Kidney (tissue), 14 donors: ENCODE measurements around the gene SLC38A9. TPM values are rescaled to one million over a fixed set of nuclear protein-coding genes. Genes with fewer than 3 reads are reported as not detected.

Source experiments
- DNase-seq, 5 donors: peaks; one replicate each; pipeline ENCODE4 v3.0.0-alpha.2; 2013 to 2020
- FAIRE-seq: peaks from 2 replicates; lab custom pipeline; 2012; peaks lifted over from hg19 to GRCh38; lab: Jason Lieb, UNC
- H3K27ac ChIP-seq, 2 donors: one replicate each; pipeline ENCODE4 v1.7.0; 2013; ENCODE audit warnings: low read depth in 2 of 2, low read length in 2 of 2, inconsistent platforms in 1 of 2
- H3K27me3 ChIP-seq: one replicate; pipeline ENCODE4 v1.7.1; 2013; ENCODE audit warnings: low read length, inconsistent platforms; ENCODE audit not compliant: control insufficient read depth, insufficient read depth
- H3K36me3 ChIP-seq, 3 donors: one replicate each; pipeline versions ENCODE4 v1.7.0 to v1.7.1; 2013; ENCODE audit warnings: low read length in 3 of 3, control low read depth in 1 of 3, inconsistent platforms in 1 of 3; ENCODE audit not compliant: insufficient read depth in 3 of 3, control insufficient read depth in 2 of 3
- H3K4me1 ChIP-seq, 3 donors: one replicate each; pipeline versions ENCODE4 v1.7.0 to v1.7.1; 2013; ENCODE audit warnings: low read length in 3 of 3, inconsistent platforms in 1 of 3, low read depth in 1 of 3; ENCODE audit not compliant: control insufficient read depth in 2 of 3, insufficient read depth in 2 of 3
- H3K4me3 ChIP-seq, 3 donors: one replicate each; pipeline versions ENCODE4 v1.7.0 to v1.8.1; 2013; ENCODE audit warnings: low read length in 3 of 3, control low read depth in 1 of 3, inconsistent platforms in 1 of 3
- H3K9ac ChIP-seq, 3 donors: one replicate each; pipeline versions ENCODE4 v1.7.0 to v1.7.1; 2013; ENCODE audit warnings: low read length in 3 of 3, control low read depth in 1 of 3, inconsistent platforms in 1 of 3
- H3K9me3 ChIP-seq, 3 donors: one replicate each; pipeline versions ENCODE4 v1.7.0 to v1.7.1; 2013; ENCODE audit warnings: low read length in 3 of 3, control low read depth in 1 of 3, inconsistent platforms in 1 of 3; ENCODE audit not compliant: control insufficient read depth in 2 of 3, insufficient read depth in 1 of 3
- intact Hi-C: fragments of 100-400 bp; cut with DNase I; formaldehyde crosslinking; loops from one replicate; pipeline ENCODE4 v1.11.1; 2022
- polyA plus RNA-seq: library from polyadenylated mRNA; stranded (reverse); fragments of 350-450 nt; fragmentation: Illumina TruSeq; extraction: RNeasy Lipid Tissue Mini Kit (QIAGEN cat#74804); gene quantifications from one replicate; pipeline ENCODE4 v1.2.3, GENCODE V29; 2014; ENCODE audit warnings: low read depth, low replicate concordance; ENCODE audit not compliant: insufficient read depth
- total RNA-seq: library from RNA; stranded (reverse); fragmentation: NEBNext Ultra II Directional; extraction: Animal tissue kit (Norgen Biotek cat#: 25700); gene quantifications from one replicate; pipeline ENCODE4 v1.2.1, GENCODE V29; 2021
- TF ChIP-seq, protein P1 (sequence below): IDR thresholded peaks from 3 replicates; pipeline ENCODE4 v1.5.1; 2012; ENCODE audit warnings: mild to moderate bottlenecking, moderate library complexity, borderline replicate concordance; ENCODE audit not compliant: insufficient read depth; ENCODE audit errors: extremely low read depth
- donor health status: control.
- donor health status: control.
- donor health status: control.
- donor health status: control.
- donor health status: control.
- donor health status: DM: yes; HTN: yes; CAD: no.
- donor health status: Normal renal cell carcinoma (clear cell type).

The SLC38A9 gene
- total and polyA plus RNA-seq, 2 donors from 2014 or later = 5.8 to 24.8 TPM

- H3K4me3 ChIP-seq = no peak overlapping the region
- no peaks in the 10 kb centered on the region for H3K9me3 ChIP-seq
- FAIRE-seq (no peak), DNase-seq (peak in 2 of 5 donors; percentile 13 to 44)
- H3K36me3 ChIP-seq = no peaks in the 10 kb centered on the region
- H3K4me1 ChIP-seq = peaks cover 0 to 11% (median 9%) of the 10 kb centered on the region in 3 donors
- H3K27ac ChIP-seq = peak overlapping the region; percentile 35 to 71
- no peak overlapping the region for H3K9ac ChIP-seq
- TF ChIP-seq, protein P1, sequence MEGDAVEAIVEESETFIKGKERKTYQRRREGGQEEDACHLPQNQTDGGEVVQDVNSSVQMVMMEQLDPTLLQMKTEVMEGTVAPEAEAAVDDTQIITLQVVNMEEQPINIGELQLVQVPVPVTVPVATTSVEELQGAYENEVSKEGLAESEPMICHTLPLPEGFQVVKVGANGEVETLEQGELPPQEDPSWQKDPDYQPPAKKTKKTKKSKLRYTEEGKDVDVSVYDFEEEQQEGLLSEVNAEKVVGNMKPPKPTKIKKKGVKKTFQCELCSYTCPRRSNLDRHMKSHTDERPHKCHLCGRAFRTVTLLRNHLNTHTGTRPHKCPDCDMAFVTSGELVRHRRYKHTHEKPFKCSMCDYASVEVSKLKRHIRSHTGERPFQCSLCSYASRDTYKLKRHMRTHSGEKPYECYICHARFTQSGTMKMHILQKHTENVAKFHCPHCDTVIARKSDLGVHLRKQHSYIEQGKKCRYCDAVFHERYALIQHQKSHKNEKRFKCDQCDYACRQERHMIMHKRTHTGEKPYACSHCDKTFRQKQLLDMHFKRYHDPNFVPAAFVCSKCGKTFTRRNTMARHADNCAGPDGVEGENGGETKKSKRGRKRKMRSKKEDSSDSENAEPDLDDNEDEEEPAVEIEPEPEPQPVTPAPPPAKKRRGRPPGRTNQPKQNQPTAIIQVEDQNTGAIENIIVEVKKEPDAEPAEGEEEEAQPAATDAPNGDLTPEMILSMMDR = no peak
- H3K27me3 ChIP-seq = no peaks in the 10 kb centered on the region
- intact Hi-C loops = no loop called here
Observed at GRCh38 chr5:55597014-55597981, 114.8 kb downstream of the SLC38A9 start.

DNA sequence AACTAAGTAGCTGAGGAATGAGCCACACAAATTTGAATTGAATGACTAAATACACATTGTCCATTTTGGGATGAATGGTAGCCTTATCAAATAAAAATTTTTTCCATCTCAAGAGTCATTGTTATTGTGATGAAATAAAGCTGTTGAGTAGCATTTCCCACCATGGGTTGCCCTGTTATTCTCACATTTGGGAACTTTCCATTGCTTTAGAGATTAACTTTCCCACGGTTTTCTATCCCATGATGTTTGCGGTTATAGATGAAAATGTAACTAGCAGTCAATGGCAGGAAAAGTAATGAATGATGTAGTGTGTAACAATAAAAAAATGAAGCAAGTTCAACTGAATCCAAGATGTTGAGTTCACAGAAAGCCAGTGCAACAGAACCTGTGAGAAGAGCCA is 117.5 kb downstream of the SLC38A9 start:
- H3K4me1 ChIP-seq = peaks cover 0 to 11% (median 9%) of the 10 kb centered on the region in 3 donors
- DNase-seq (no peak), FAIRE-seq (no peak)
- H3K9me3 ChIP-seq = no peaks in the 10 kb centered on the region
- H3K36me3 ChIP-seq = no peaks in the 10 kb centered on the region
- TF ChIP-seq, protein P1 = no peak
- H3K9ac ChIP-seq = no peak overlapping the region
- no peaks in the 10 kb centered on the region for H3K27me3 ChIP-seq
- no peak overlapping the region for H3K27ac ChIP-seq
- intact Hi-C loops = no loop called here
- H3K4me3 ChIP-seq = no peak overlapping the region

DNA sequence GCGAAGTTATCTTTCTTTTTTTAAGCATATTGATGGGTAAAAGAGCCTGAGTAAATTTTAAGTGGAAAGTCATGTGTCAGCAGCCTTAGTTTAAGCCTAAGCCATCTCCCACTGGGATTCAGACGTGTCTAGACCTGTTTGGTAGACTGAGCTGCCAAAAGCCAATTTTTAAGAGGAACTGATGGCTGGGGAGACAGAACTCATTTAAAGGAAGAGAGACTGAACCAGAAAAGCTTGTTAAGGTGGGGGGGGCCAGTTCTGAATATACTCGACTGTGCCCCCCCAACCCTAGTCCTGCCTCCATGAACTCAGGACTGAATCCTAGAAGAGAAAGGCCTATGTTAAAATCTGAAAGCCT is 119.0 kb downstream of the SLC38A9 start:
- H3K4me1 ChIP-seq = peaks cover 0 to 11% (median 7%) of the 10 kb centered on the region in 3 donors
- H3K36me3 ChIP-seq = no peaks in the 10 kb centered on the region
- TF ChIP-seq, protein P1 = no peak
- H3K27ac ChIP-seq = no peak overlapping the region
- no peak overlapping the region for H3K4me3 ChIP-seq
- FAIRE-seq (no peak), DNase-seq (no peak)
- no peaks in the 10 kb centered on the region for H3K27me3 ChIP-seq
- no peak overlapping the region for H3K9ac ChIP-seq
- intact Hi-C loops = no loop called here
- no peaks in the 10 kb centered on the region for H3K9me3 ChIP-seq
